Skeletal muscle satellite cell (primary cell): ENCODE results near the gene HHAT.
"Not testable (repeated sequence)": the region's sequence is repeated elsewhere in the genome, so short reads cannot be mapped to it uniquely, and the experiment has no call there.

Experiments
- H3K27me3 ChIP-seq: 2 replicates; pipeline ENCODE4 v1.7.0; 2013; ENCODE audit warnings: low read length; ENCODE audit not compliant: control insufficient read depth, insufficient read depth
- H3K36me3 ChIP-seq: 2 replicates; pipeline ENCODE4 v1.7.0; 2013; ENCODE audit warnings: mild to moderate bottlenecking, control low read depth, low read length; ENCODE audit not compliant: insufficient read depth
- H3K4me1 ChIP-seq: 2 replicates; pipeline ENCODE4 v1.7.0; 2013; ENCODE audit warnings: low read length; ENCODE audit not compliant: control insufficient read depth, insufficient read depth
- H3K4me2 ChIP-seq: 2 replicates; pipeline ENCODE4 v1.7.0; 2013; ENCODE audit warnings: mild to moderate bottlenecking, low read length
- H3K4me3 ChIP-seq: 2 replicates; pipeline ENCODE4 v1.7.0; 2013; ENCODE audit warnings: low read length
- H3K9ac ChIP-seq: 2 replicates; pipeline ENCODE4 v1.7.0; 2013; ENCODE audit warnings: mild to moderate bottlenecking, low read depth, low read length, moderate library complexity
- H3K9me3 ChIP-seq: replicated peaks from 2 replicates; pipeline ENCODE4 v1.7.0; 2013; ENCODE audit warnings: mild to moderate bottlenecking, control low read depth, low read length

HHAT gene

DNA sequence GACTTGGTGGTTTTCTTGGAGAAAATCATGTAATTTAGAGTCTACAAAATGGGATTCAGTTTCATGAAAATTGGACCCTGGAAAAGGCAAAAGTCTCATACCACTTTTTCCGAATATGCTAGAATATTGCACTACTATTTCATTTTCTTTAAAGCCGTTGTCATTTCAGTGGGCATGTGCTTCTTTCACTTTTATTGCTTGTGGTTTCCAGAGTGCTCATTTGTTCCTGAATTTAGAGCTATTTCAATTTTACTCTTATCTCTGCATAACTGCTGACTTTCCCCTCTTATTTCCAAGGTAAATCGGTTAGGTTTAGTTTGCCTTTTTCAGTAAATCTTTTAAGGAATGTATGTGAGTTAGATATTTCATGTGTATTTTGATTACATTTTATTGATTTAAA, 11.6 kb downstream of the HHAT start:
- no peaks in the 10 kb centered on the region for H3K4me1 ChIP-seq
- no peak overlapping the region for H3K4me2 ChIP-seq
- no peak overlapping the region for H3K4me3 ChIP-seq
- no peaks in the 10 kb centered on the region for H3K9me3 ChIP-seq
- H3K36me3 ChIP-seq, result no peaks in the 10 kb centered on the region
- no peak overlapping the region for H3K9ac ChIP-seq
- no peaks in the 10 kb centered on the region for H3K27me3 ChIP-seq

DNA sequence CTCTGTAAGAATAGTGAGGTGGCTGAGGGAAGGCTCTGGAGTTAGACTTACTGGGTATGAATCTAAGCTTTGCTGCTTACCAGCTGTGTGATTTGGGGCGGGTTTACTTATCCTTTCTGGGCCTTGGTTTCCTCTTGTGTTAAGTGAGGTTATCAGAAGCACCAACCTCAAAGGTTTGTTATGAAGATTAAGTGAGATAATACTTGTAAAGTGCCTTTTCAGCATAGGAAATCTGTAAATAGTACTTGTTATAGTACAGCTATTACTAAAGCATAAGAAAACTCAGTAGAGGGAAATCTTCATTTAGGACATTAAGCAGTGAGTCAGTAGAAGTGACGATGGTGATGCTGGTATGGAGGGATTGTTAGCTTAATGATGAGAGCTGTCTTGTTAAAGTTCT, 12.1 kb downstream of the HHAT start:
- H3K36me3 ChIP-seq, result no peaks in the 10 kb centered on the region
- H3K9ac ChIP-seq, result no peak overlapping the region
- H3K27me3 ChIP-seq, result no peaks in the 10 kb centered on the region
- H3K9me3 ChIP-seq, result no peaks in the 10 kb centered on the region
- no peak overlapping the region for H3K4me2 ChIP-seq
- H3K4me3 ChIP-seq, result no peak overlapping the region
- H3K4me1 ChIP-seq, result no peaks in the 10 kb centered on the region

DNA sequence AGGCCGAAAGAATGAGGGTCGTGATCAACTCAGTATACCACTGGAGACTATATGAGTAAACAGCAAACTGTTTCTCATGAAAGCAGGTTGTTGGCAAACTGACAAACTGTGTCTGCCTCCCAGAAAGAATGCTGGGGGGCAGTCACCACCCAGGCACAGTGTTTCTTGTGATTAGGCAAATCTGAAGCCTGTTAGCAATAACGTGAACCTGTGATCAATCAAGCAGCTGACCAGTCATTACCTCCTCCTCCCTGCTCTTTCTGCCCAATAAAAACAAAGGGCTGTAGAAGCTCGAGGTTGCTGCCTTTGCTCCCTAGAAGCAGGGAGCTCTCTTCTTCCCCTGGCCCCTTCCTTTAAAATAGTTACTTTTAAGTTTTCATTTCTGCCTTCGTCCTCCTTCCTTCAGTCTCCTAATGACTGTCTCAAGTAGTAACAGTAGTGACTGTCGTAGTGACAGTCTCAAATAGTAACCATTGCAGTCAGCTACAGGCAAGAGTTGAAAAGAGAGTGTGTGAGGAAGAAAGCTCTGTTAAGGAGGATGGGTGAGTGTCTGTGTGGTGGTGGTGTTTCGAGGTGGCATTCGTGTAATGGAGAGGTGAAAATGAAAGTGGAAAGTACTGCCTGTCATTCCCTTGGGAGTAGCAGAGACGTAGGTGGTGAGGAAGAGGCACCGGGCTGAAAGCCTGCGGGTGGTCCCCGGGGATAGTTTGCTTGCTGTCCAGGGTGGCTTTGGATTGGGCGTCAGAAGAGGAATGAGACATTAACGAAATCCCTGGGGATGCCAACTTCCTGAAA, 14.5 kb downstream of the HHAT start:
- Histone ChIP-seq H3K27me3 (no peaks in the 10 kb centered on the region), H3K9ac (no peak overlapping the region), H3K36me3 (no peaks in the 10 kb centered on the region), H3K4me1 (no peaks in the 10 kb centered on the region), H3K4me3 (peak overlapping the region; percentile 22), H3K4me2 (peak overlapping the region; percentile 67), H3K9me3 (no peaks in the 10 kb centered on the region)

DNA sequence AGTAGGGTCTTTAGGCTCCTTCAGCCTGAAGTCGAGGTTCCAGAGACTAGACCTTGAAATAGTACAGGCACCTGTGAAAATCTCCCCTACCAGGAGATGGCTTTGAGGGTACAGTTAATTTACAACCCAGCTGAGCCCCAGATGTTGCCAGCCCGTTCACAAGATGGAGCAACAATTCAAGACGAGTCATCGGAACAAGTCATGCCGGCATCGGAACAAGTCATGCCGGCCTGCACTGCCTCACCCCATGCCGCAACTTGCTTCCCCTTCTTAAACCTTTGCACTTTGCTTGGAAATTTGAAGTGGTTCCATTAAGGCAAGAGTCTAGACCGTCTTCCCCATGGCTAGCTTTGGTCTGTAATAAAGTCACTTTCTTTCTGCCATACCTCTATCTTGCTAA, 16.0 kb downstream of the HHAT start:
- Histone ChIP-seq H3K4me2 (no peak overlapping the region), H3K9ac (no peak overlapping the region), H3K4me1 (no peaks in the 10 kb centered on the region), H3K9me3 (no peaks in the 10 kb centered on the region), H3K27me3 (no peaks in the 10 kb centered on the region), H3K4me3 (no peak overlapping the region), H3K36me3 (no peaks in the 10 kb centered on the region)

DNA sequence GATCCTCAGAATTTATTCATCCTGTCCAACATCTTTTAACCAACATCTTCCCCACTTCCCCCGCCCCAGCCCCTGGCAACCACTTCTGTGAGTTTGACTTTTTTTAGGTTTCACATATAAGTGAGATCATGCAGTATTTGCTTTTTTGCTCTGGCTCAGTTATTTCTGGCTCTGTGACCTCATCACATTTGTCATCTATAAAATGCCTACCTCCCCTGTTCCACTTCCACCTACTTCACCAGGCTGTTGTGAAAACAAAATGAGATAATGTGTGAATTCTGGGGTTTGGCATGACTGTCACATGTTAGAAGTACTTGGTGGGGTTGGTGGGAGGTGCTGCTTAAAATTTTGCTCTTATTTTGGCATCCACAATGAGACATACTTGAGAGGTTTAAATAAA, 18.4 kb downstream of the HHAT start:
- Histone ChIP-seq H3K9me3 (no peaks in the 10 kb centered on the region), H3K27me3 (no peaks in the 10 kb centered on the region), H3K9ac (no peak overlapping the region), H3K4me1 (no peaks in the 10 kb centered on the region), H3K36me3 (no peaks in the 10 kb centered on the region), H3K4me2 (no peak overlapping the region), H3K4me3 (no peak overlapping the region)

DNA sequence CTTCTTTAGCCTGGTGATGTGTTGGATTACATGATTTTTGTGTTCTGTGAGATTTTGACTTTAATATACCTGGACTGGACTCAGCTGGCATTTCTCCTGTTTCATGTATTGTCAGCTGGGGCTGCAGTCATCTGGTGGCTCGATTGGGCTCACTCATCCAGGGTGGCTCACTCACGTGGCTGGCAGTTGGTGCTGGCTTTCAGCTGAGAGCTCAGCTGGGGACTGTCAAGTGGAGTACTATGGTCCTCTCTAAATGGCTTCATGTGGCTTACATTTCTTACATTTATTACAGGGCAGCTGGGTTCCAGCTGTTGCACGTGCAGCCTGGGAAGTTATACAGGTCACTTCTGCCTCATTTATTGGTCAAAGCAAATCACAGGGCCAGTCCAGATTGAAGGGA, 22.8 kb downstream of the HHAT start:
- Histone ChIP-seq H3K4me1 (no peaks in the 10 kb centered on the region), H3K9ac (no peak overlapping the region), H3K36me3 (no peaks in the 10 kb centered on the region), H3K27me3 (no peaks in the 10 kb centered on the region), H3K9me3 (no peaks in the 10 kb centered on the region), H3K4me3 (no peak overlapping the region), H3K4me2 (no peak overlapping the region)

- Histone ChIP-seq H3K27me3 (no peaks in the 10 kb centered on the region), H3K36me3 (no peaks in the 10 kb centered on the region), H3K9me3 (no peaks in the 10 kb centered on the region), H3K4me3 (no peak overlapping the region), H3K4me2 (no peak overlapping the region), H3K9ac (no peak overlapping the region), H3K4me1 (no peaks in the 10 kb centered on the region)
Observed at GRCh38 chr1:210352575-210352974, 23.9 kb downstream of the HHAT start.

DNA sequence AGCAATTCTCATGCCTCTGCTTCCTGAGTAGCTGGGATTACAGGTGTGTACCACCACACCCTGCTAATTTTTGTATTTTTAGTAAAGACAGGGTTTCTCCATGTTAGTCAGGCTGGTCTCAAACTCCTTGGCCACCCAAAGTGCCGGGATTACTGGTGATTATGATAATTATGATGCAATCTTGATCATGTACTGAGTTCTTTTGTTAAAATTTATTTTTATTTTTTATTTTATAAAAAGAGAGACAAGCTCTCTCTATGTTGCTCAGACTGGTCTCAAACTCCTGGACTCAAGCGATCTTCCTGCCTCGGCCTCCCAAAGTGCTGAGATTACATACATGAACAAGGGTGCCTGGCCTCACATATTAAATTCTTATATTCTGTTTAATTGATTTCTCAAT, 25.6 kb downstream of the HHAT start:
- H3K27me3 ChIP-seq, H3K36me3 ChIP-seq, H3K4me2 ChIP-seq, H3K4me3 ChIP-seq, H3K4me1 ChIP-seq, H3K9ac ChIP-seq, H3K9me3 ChIP-seq: not testable (repeated sequence)

DNA sequence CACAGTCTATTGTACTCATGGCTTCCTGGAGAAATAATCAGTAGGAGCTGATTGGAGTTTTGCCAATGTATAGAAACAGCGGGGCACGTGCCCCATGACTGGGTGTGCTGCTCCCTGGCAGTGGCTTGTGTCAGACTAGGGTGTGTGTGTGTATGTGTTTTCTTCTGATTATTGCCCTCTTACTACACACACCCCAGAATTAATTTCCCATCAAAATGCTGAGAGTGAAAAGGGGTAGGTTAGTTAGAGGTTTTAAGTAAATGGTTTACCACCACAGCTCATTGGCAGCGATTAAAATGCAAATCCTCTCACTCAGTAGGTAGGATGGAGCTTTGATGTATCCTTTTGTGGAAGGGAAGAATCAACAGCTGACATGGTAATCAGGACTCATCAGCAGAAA, 29.9 kb downstream of the HHAT start:
- Histone ChIP-seq H3K36me3 (no peaks in the 10 kb centered on the region), H3K9ac (no peak overlapping the region), H3K4me2 (no peak overlapping the region), H3K9me3 (no peaks in the 10 kb centered on the region), H3K4me3 (no peak overlapping the region), H3K4me1 (peaks cover 17% of the 10 kb centered on the region), H3K27me3 (no peaks in the 10 kb centered on the region)

GRCh38 chr1:210359255-210359654, 30.6 kb downstream of the HHAT start:
- Histone ChIP-seq H3K4me1 (peaks cover 17% of the 10 kb centered on the region), H3K27me3 (no peaks in the 10 kb centered on the region), H3K36me3 (no peaks in the 10 kb centered on the region), H3K4me2 (no peak overlapping the region), H3K9ac (no peak overlapping the region), H3K4me3 (no peak overlapping the region), H3K9me3 (no peaks in the 10 kb centered on the region)

- H3K4me1 ChIP-seq, result peaks cover 17% of the 10 kb centered on the region
- no peaks in the 10 kb centered on the region for H3K36me3 ChIP-seq
- no peaks in the 10 kb centered on the region for H3K9me3 ChIP-seq
- H3K4me2 ChIP-seq, result no peak overlapping the region
- no peaks in the 10 kb centered on the region for H3K27me3 ChIP-seq
- H3K4me3 ChIP-seq, result no peak overlapping the region
- no peak overlapping the region for H3K9ac ChIP-seq
Observed at GRCh38 chr1:210360852-210361477, 32.3 kb downstream of the HHAT start.

DNA sequence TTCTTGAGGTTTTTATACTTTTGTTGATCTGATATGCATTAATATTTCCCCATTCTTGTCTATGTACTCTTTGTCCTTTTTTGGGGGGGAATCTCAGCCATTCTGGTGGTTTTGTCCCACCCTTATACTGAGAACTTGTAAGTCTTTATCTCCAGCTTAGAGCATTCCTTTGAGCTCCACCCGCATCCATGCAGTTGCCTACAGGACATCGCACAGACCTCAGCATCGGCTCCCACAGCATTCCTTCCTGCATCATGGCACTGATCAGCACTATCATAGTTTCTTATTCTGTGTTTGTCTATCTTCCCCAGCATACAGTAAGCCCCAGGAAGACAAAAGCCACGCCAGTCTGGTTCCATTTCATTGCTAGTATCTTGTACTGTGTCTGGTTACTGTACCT, 33.0 kb downstream of the HHAT start:
- Histone ChIP-seq H3K4me1 (peaks cover 17% of the 10 kb centered on the region), H3K4me2 (no peak overlapping the region), H3K9me3 (no peaks in the 10 kb centered on the region), H3K9ac (no peak overlapping the region), H3K27me3 (no peaks in the 10 kb centered on the region), H3K36me3 (no peaks in the 10 kb centered on the region), H3K4me3 (no peak overlapping the region)
